Prostate gland (tissue), 2 donors: Measurements from ENCODE around the gene DMRTB1. TPM values are rescaled to one million over a fixed set of nuclear protein-coding genes. Genes with fewer than 3 reads are reported as not detected.

ENCODE experiments used
- DNase-seq: peaks from one replicate; pipeline ENCODE4 v3.0.0-alpha.2; 2019; ENCODE audit warnings: low spot score
- H3K27ac ChIP-seq, 2 donors: fragments of 200-600 bp; sonication (generic); 2 replicates each; pipeline ENCODE4 v1.5.1; 2017 to 2019
- H3K27me3 ChIP-seq: fragments of 200-600 bp; sonication (generic); replicated peaks from 2 replicates; pipeline ENCODE4 v1.5.1; 2019; ENCODE audit not compliant: insufficient read depth
- H3K36me3 ChIP-seq, 2 donors: fragments of 200-600 bp; sonication (generic); 1 replicate in 1 of 2; 2 replicates in 1 of 2; pipeline versions ENCODE4 v1.5.1 to v1.8.1; 2017 to 2019
- H3K4me1 ChIP-seq: fragments of 200-600 bp; sonication (generic); replicated peaks from 2 replicates; pipeline ENCODE4 v1.5.1; 2019
- H3K4me3 ChIP-seq, 2 donors: fragments of 200-600 bp; sonication (generic); 2 replicates each; pipeline ENCODE4 v1.5.1; 2017 to 2019
- H3K9me3 ChIP-seq: fragments of 200-600 bp; sonication (generic); 2 replicates; pipeline ENCODE4 v1.5.1; 2017
- CTCF ChIP-seq, 4 experiments: fragments of 200-600 bp in 2 of 4; fragments of 450-650 bp in 2 of 4; sonication (generic) in 2 of 4; IDR thresholded peaks; 1 replicate in 3 of 4; 2 replicates in 1 of 4; pipeline ENCODE4 v1.5.1; 2016 to 2019; ENCODE audit warnings: antibody characterized with exemption in 4 of 4, mild to moderate bottlenecking in 2 of 4, moderate library complexity in 2 of 4
- POLR2A ChIP-seq: fragments of 450-650 bp; IDR thresholded peaks from one replicate; pipeline ENCODE4 v1.6.1; 2016; ENCODE audit warnings: antibody characterized with exemption, mild to moderate bottlenecking
- POLR2AphosphoS5 ChIP-seq: sonication (generic); formaldehyde crosslinking; IDR thresholded peaks from one replicate; pipeline ENCODE4 v1.6.1; 2017; ENCODE audit warnings: antibody characterized with exemption
- WGBS: methylation state at CpG from one replicate; pipeline ENCODE4 v1.1.5; 2018; 5-methylcytosine and 5-hydroxymethylcytosine counted together
- intact Hi-C: fragments of 100-400 bp; cut with DNase I; formaldehyde crosslinking; loops from one replicate; pipeline ENCODE4 v1.14.2; 2022
- total RNA-seq, 2 donors: library from RNA; depleted of rRNA; stranded (reverse); fragments of >200 nt; gene quantifications; one replicate each; pipeline ENCODE4 v1.1.0, GENCODE V29; 2016

Gene DMRTB1
- total RNA-seq, 2 donors from 2014 or later: 14.3 TPM; not detected in 1

GRCh38 chr1:53440633-53441032 lies 18.6 kb upstream of the DMRTB1 start:
- WGBS: 95% methylated on average over 6 of the region's 6 CpGs
- Histone ChIP-seq H3K36me3 (no peaks in the 10 kb centered on the region), H3K4me3 (no peak overlapping the region), H3K4me1 (no peaks in the 10 kb centered on the region), H3K27ac (no peak overlapping the region), H3K9me3 (no peaks in the 10 kb centered on the region), H3K27me3 (no peaks in the 10 kb centered on the region)
- no peak for DNase-seq
- intact Hi-C loops: no loop called here
- TF ChIP-seq POLR2A: no peak
- no peak for TF ChIP-seq POLR2AphosphoS5
- TF ChIP-seq CTCF (IDR thresholded peaks at IDR 0.05): no peak

- Histone ChIP-seq H3K9me3 (no peaks in the 10 kb centered on the region), H3K36me3 (no peaks in the 10 kb centered on the region), H3K4me3 (no peak overlapping the region), H3K4me1 (no peaks in the 10 kb centered on the region), H3K27ac (no peak overlapping the region), H3K27me3 (no peaks in the 10 kb centered on the region)
- TF ChIP-seq POLR2A (no peak), CTCF (IDR thresholded peaks at IDR 0.05) (no peak), POLR2AphosphoS5 (no peak)
- DNase-seq: no peak
- WGBS: 56% methylated on average over 2 of the region's 2 CpGs
- intact Hi-C loops: no loop called here
Measured at GRCh38 chr1:53442299-53442698, 16.9 kb upstream of the DMRTB1 start.

- Histone ChIP-seq H3K36me3 (no peaks in the 10 kb centered on the region), H3K4me1 (no peaks in the 10 kb centered on the region), H3K9me3 (no peaks in the 10 kb centered on the region), H3K4me3 (no peak overlapping the region), H3K27ac (no peak overlapping the region), H3K27me3 (no peaks in the 10 kb centered on the region)
- 55% methylated on average over 2 of the region's 2 CpGs for WGBS
- no peak for DNase-seq
- intact Hi-C loops: no loop called here
- TF ChIP-seq POLR2AphosphoS5 (no peak), POLR2A (no peak), CTCF (IDR thresholded peaks at IDR 0.05) (no peak)
Measured at GRCh38 chr1:53446051-53446450, 13.1 kb upstream of the DMRTB1 start.

GRCh38 chr1:53447413-53447812 lies 11.8 kb upstream of the DMRTB1 start:
- Histone ChIP-seq H3K9me3 (no peaks in the 10 kb centered on the region), H3K36me3 (no peaks in the 10 kb centered on the region), H3K27me3 (no peaks in the 10 kb centered on the region), H3K4me1 (no peaks in the 10 kb centered on the region), H3K27ac (no peak overlapping the region), H3K4me3 (no peak overlapping the region)
- 92% methylated on average over 4 of the region's 4 CpGs for WGBS
- DNase-seq: no peak
- intact Hi-C loops: no loop called here
- TF ChIP-seq POLR2A (no peak), POLR2AphosphoS5 (no peak), CTCF (IDR thresholded peaks at IDR 0.05) (no peak)

GRCh38 chr1:53448241-53448841 lies 10.9 kb upstream of the DMRTB1 start:
- TF ChIP-seq POLR2A (no peak), CTCF (IDR thresholded peaks at IDR 0.05) (no peak), POLR2AphosphoS5 (no peak)
- WGBS: 95% methylated on average over 2 of the region's 2 CpGs
- Histone ChIP-seq H3K4me3 (no peak overlapping the region), H3K36me3 (no peaks in the 10 kb centered on the region), H3K27ac (no peak overlapping the region), H3K4me1 (no peaks in the 10 kb centered on the region), H3K9me3 (no peaks in the 10 kb centered on the region), H3K27me3 (no peaks in the 10 kb centered on the region)
- intact Hi-C loops: no loop called here
- no peak for DNase-seq
